ENCODE measurements around the gene EFTUD2. TPM values are rescaled to one million over a fixed set of nuclear protein-coding genes. Genes with fewer than 3 reads are reported as not detected.
A peak's percentile ranks its signal among the peaks of the same experiment; 100 is the strongest.

EFTUD2 gene
- total RNA-seq, 1 donor = 72.7 TPM

DNA sequence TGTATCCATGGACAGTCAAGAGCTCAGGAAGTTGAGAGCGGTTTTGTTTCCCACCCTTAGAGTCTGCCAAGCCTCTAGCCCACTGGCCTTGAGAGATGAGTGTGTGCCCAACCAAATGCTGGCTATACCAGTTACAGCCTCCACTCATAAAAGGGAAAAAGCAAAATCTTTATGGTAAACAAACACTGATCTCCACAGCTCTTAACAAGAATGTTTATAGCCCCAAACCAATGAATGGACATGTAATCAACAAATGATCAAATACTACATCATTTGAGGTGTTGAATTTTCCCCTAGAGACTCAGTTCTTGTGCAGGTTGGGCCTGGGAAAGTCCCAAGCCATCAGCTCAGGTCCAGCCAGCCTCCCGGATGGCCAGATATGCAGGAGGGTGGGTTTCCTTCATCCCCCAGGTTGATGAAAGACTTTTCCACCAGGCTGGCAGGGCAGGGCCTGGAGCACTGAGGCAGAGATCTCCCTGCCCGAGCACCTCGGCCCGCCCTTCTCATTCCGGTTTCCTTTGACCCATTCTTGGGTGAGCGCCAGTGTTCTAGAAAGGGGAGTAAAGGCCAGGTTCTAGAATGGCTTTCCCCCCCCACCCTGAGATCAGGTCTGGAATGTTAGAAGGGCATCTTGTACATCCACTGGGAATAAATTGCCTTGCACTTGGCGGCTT, 3.9 kb upstream of the EFTUD2 start:
- Histone ChIP-seq H3K4me2 (ENCODE audit: insufficient read depth, low read length) (no peak overlapping the region), H3K36me3 (ENCODE audit: insufficient read depth, low read length) (no peaks in the 10 kb centered on the region), H3K4me1 (ENCODE audit: insufficient read depth, low read length) (peaks cover 63% of the 10 kb centered on the region), H3K79me2 (ENCODE audit: insufficient read depth, low read length) (peaks cover 11% of the 10 kb centered on the region), H4K20me1 (ENCODE audit: insufficient read depth, low read length) (no peaks in the 10 kb centered on the region), H3K4me3 (ENCODE audit: insufficient read depth, low read length) (no peak overlapping the region), H3K27ac (ENCODE audit: low read depth, low read length) (no peak overlapping the region), H3K27me3 (ENCODE audit: insufficient read depth, low read length) (no peaks in the 10 kb centered on the region), H3K9me3 (ENCODE audit: low read depth, low read length) (no peaks in the 10 kb centered on the region), H2AFZ (ENCODE audit: low read length) (no peak overlapping the region)
- DNase-seq (ENCODE audit: insufficient read length, low spot score, missing footprints) = peak; percentile 30
- TF ChIP-seq, protein P1, sequence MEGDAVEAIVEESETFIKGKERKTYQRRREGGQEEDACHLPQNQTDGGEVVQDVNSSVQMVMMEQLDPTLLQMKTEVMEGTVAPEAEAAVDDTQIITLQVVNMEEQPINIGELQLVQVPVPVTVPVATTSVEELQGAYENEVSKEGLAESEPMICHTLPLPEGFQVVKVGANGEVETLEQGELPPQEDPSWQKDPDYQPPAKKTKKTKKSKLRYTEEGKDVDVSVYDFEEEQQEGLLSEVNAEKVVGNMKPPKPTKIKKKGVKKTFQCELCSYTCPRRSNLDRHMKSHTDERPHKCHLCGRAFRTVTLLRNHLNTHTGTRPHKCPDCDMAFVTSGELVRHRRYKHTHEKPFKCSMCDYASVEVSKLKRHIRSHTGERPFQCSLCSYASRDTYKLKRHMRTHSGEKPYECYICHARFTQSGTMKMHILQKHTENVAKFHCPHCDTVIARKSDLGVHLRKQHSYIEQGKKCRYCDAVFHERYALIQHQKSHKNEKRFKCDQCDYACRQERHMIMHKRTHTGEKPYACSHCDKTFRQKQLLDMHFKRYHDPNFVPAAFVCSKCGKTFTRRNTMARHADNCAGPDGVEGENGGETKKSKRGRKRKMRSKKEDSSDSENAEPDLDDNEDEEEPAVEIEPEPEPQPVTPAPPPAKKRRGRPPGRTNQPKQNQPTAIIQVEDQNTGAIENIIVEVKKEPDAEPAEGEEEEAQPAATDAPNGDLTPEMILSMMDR (IDR thresholded peaks at IDR 0.05; ENCODE audit: extremely low read depth, low read depth, low read length) = no peak

DNA sequence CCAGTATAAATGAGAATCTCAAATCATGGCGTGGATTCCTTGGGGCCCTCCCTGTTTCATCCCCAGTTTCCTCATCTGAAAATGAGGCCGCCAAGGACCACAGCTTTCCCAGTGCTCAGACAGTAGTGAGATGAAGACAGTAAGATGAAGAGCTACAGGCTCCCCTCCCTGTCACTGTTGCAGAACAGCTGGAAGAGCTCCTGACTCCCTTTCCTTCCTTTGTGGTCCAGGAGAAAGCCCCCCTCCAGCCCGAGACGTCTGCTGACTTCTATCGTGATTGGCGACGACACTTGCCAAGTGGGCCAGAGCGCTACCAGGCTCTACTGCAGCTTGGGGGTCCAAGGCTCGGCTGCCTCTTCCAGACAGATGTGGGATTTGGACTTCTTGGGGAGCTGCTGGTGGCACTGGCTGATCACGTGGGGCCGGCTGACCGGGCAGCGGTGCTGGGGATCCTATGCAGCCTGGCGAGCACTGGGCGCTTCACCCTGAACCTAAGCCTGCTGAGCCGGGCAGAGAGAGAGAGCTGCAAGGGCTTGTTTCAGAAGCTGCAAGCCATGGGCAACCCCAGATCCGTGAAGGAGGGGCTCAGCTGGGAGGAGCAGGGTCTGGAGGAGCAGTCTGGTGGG, 3.0 kb upstream of the EFTUD2 start:
- H2AFZ ChIP-seq (ENCODE audit: low read length) = peak overlapping the region; percentile 54
- H3K9me3 ChIP-seq (ENCODE audit: low read depth, low read length) = no peaks in the 10 kb centered on the region
- peak overlapping the region; percentile 99 for H3K27ac ChIP-seq (ENCODE audit: low read depth, low read length)
- no peaks in the 10 kb centered on the region for H4K20me1 ChIP-seq (ENCODE audit: insufficient read depth, low read length)
- DNase-seq (ENCODE audit: insufficient read length, low spot score, missing footprints) = no peak
- H3K4me3 ChIP-seq (ENCODE audit: insufficient read depth, low read length) = no peak overlapping the region
- peak overlapping the region; percentile 96 for H3K4me2 ChIP-seq (ENCODE audit: insufficient read depth, low read length)
- H3K79me2 ChIP-seq (ENCODE audit: insufficient read depth, low read length) = peaks cover 20% of the 10 kb centered on the region
- H3K27me3 ChIP-seq (ENCODE audit: insufficient read depth, low read length) = no peaks in the 10 kb centered on the region
- TF ChIP-seq, protein P1 (IDR thresholded peaks at IDR 0.05; ENCODE audit: extremely low read depth, low read depth, low read length) = no peak
- H3K4me1 ChIP-seq (ENCODE audit: insufficient read depth, low read length) = peaks cover 56% of the 10 kb centered on the region
- no peaks in the 10 kb centered on the region for H3K36me3 ChIP-seq (ENCODE audit: insufficient read depth, low read length)

DNA sequence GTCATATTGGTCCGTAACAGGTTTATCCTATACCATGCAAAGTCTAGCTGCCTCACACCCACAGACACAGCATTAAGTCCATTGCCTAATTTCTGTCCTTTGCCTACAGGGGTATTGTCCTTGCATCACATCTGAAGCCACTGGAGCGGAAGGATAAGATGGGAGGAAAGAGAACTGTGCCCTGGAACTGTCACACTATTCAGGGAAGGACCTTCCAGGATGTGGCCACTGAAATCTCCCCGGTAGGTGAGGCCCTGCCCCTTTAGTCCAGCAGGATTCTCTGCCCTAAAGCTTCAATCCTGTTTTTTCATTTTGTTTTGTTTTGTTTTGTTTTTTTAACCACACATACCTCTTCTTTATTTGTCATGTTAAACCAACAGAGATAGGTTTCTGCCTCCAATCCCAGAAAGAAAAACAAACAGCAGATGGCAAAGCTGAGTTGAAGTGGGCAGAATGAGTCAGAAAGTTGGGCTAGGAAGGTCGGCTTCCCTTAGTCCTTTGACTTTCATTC, 2.2 kb upstream of the EFTUD2 start:
- peaks cover 27% of the 10 kb centered on the region for H3K79me2 ChIP-seq (ENCODE audit: insufficient read depth, low read length)
- H4K20me1 ChIP-seq (ENCODE audit: insufficient read depth, low read length) = no peaks in the 10 kb centered on the region
- peaks cover 48% of the 10 kb centered on the region for H3K4me1 ChIP-seq (ENCODE audit: insufficient read depth, low read length)
- peak overlapping the region; percentile 96 for H3K4me2 ChIP-seq (ENCODE audit: insufficient read depth, low read length)
- no peaks in the 10 kb centered on the region for H3K27me3 ChIP-seq (ENCODE audit: insufficient read depth, low read length)
- H3K27ac ChIP-seq (ENCODE audit: low read depth, low read length) = peak overlapping the region; percentile 99
- H3K4me3 ChIP-seq (ENCODE audit: insufficient read depth, low read length) = no peak overlapping the region
- TF ChIP-seq, protein P1 (IDR thresholded peaks at IDR 0.05; ENCODE audit: extremely low read depth, low read depth, low read length) = peak; percentile 39
- H2AFZ ChIP-seq (ENCODE audit: low read length) = peak overlapping the region; percentile 54
- H3K9me3 ChIP-seq (ENCODE audit: low read depth, low read length) = no peaks in the 10 kb centered on the region
- DNase-seq (ENCODE audit: insufficient read length, low spot score, missing footprints) = peak; percentile 89
- H3K36me3 ChIP-seq (ENCODE audit: insufficient read depth, low read length) = no peaks in the 10 kb centered on the region

DNA sequence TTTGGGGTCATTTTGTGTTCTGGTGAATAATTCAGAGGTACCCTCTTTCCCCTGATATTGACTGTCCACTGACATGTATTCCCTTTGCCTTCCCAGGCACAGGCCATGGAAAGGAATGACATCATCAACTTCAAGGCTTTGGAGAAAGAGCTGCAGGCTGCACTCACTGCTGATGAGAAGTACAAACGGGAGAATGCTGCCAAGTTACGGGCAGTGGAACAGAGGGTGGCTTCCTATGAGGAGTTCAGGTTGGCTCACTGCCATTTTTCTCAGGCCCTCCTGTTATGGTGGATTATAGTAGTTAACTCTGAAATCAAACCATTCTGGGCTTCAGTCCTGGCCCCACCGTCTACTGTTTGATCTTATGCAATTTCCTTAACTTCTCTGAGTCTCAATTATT, 1.6 kb upstream of the EFTUD2 start:
- TF ChIP-seq, protein P1 (IDR thresholded peaks at IDR 0.05; ENCODE audit: extremely low read depth, low read depth, low read length) = no peak
- Histone ChIP-seq H3K9me3 (ENCODE audit: low read depth, low read length) (no peaks in the 10 kb centered on the region), H3K4me1 (ENCODE audit: insufficient read depth, low read length) (peaks cover 42% of the 10 kb centered on the region), H3K79me2 (ENCODE audit: insufficient read depth, low read length) (peaks cover 33% of the 10 kb centered on the region), H4K20me1 (ENCODE audit: insufficient read depth, low read length) (peaks cover under 1% of the 10 kb centered on the region), H3K27me3 (ENCODE audit: insufficient read depth, low read length) (no peaks in the 10 kb centered on the region), H2AFZ (ENCODE audit: low read length) (no peak overlapping the region), H3K4me2 (ENCODE audit: insufficient read depth, low read length) (peak overlapping the region; percentile 96), H3K27ac (ENCODE audit: low read depth, low read length) (peak overlapping the region; percentile 99), H3K4me3 (ENCODE audit: insufficient read depth, low read length) (no peak overlapping the region), H3K36me3 (ENCODE audit: insufficient read depth, low read length) (peaks cover 2% of the 10 kb centered on the region)
- DNase-seq (ENCODE audit: insufficient read length, low spot score, missing footprints) = peak; percentile 83
